A549 (cell line): ENCODE results near the gene SORCS3. TPM values are rescaled to one million over a fixed set of nuclear protein-coding genes. Genes with fewer than 3 reads are reported as not detected.

Experiments used
- ATAC-seq, 2 experiments: fragments of 200-7000 bp in 1 of 2; fragments of >200 bp in 1 of 2; cut with Nextera tagmentation in 1 of 2; cut with Tn5 transposase in 1 of 2; 3 replicates each; pipeline versions ENCODE4 v1.8.0 to v1.9.1; 2018 to 2020; ENCODE audit warnings: mild to moderate bottlenecking in 1 of 2, moderate library complexity in 1 of 2
- CTCF ChIA-PET: fragments of 300-600 bp; sonication (Branson Sonifier 250); formaldehyde crosslinking; extraction: SDS; loops from one replicate; lab custom pipeline; 2021; ENCODE audit warnings: antibody characterized with exemption, inconsistent platforms; lab: Yijun Ruan, JAX
- POLR2A ChIA-PET: fragments of 350-600 bp; formaldehyde crosslinking; extraction: SDS; loops from one replicate; lab custom pipeline; 2021; ENCODE audit warnings: antibody characterized with exemption, inconsistent platforms; lab: Yijun Ruan, JAX
- DNase-seq, 2 experiments: peaks; one replicate each; pipeline versions ENCODE4 v3.0.0 to v3.0.0-alpha.2; 2011 to 2016; ENCODE audit warnings: low read depth in 1 of 2, low spot score in 1 of 2
- FAIRE-seq: peaks from 2 replicates; lab custom pipeline; 2011; peaks lifted over from hg19 to GRCh38; lab: Jason Lieb, UNC
- H3K27ac ChIP-seq, 2 experiments: fragments of >200 bp; sonication (Bioruptor Twin); formaldehyde crosslinking; 3 replicates each; pipeline ENCODE4 v1.5.1; 2016 to 2017
- H3K4me1 ChIP-seq: fragments of >200 bp; sonication (Bioruptor Twin); formaldehyde crosslinking; 3 replicates; pipeline ENCODE4 v1.6.1; 2016
- H3K4me2 ChIP-seq: fragments of >200 bp; sonication (Bioruptor Twin); formaldehyde crosslinking; 3 replicates; pipeline ENCODE4 v1.6.1; 2016
- H3K4me3 ChIP-seq: fragments of >200 bp; sonication (Bioruptor Twin); formaldehyde crosslinking; 3 replicates; pipeline ENCODE4 v1.5.1; 2016
- H3K9me3 ChIP-seq: fragments of >200 bp; sonication (Bioruptor Twin); formaldehyde crosslinking; 3 replicates; pipeline ENCODE4 v1.6.1; 2016
- ATOH8 ChIP-seq: fragments of 250-450 bp; sonication (Bioruptor Pico); IDR thresholded peaks from 2 replicates; pipeline ENCODE4 v1.5.0; 2020; ENCODE audit warnings: low read depth, mild to moderate bottlenecking, moderate library complexity
- BHLHE40 ChIP-seq: IDR thresholded peaks from 2 replicates; pipeline ENCODE4 v1.6.1; 2012; ENCODE audit warnings: low read depth, low read length, inconsistent platforms
- CEBPB ChIP-seq, 2 experiments: fragments of >200 bp in 1 of 2; sonication (Bioruptor Twin) in 1 of 2; formaldehyde crosslinking in 1 of 2; IDR thresholded peaks; 2 replicates each; pipeline ENCODE4 v1.6.1; 2012 to 2016
- CHD4 ChIP-seq: fragments of 200-600 bp; sonication (generic); IDR thresholded peaks from 2 replicates; pipeline ENCODE4 v1.6.1; 2016; ENCODE audit warnings: antibody characterized with exemption, mild to moderate bottlenecking, borderline replicate concordance
- EP300 ChIP-seq, 2 experiments: fragments of >200 bp; sonication (Bioruptor Twin); formaldehyde crosslinking; IDR thresholded peaks; 2 replicates in 1 of 2; 3 replicates in 1 of 2; pipeline ENCODE4 v1.6.1; 2016 to 2017
- ESRRA ChIP-seq: fragments of 150-350 bp; IDR thresholded peaks from 2 replicates; pipeline ENCODE4 v1.6.1; 2014; ENCODE audit warnings: mild to moderate bottlenecking, low read length, borderline replicate concordance
- FOSL2 ChIP-seq, 2 experiments: fragments of 450-650 bp in 1 of 2; fragments of >200 bp in 1 of 2; sonication (Bioruptor Twin) in 1 of 2; formaldehyde crosslinking; IDR thresholded peaks; 2 replicates each; pipeline versions ENCODE4 v1.5.0 to v1.6.1; 2016 to 2020; ENCODE audit warnings: mild to moderate bottlenecking in 1 of 2, moderate library complexity in 1 of 2
- HDAC2 ChIP-seq: fragments of 200-600 bp; sonication (generic); IDR thresholded peaks from 2 replicates; pipeline ENCODE4 v1.6.1; 2016
- HES2 ChIP-seq: fragments of >200 bp; sonication (Bioruptor Twin); formaldehyde crosslinking; IDR thresholded peaks from 2 replicates; pipeline ENCODE4 v1.6.1; 2016
- MAZ ChIP-seq: fragments of 150-350 bp; IDR thresholded peaks from 2 replicates; pipeline ENCODE4 v1.6.1; 2014; ENCODE audit warnings: antibody characterized with exemption, low read depth, low read length, borderline replicate concordance
- NFE2L2 ChIP-seq: fragments of 150-350 bp; conservative IDR thresholded peaks from 2 replicates; pipeline ENCODE4 v1.6.1; 2014; ENCODE audit warnings: low read length
- PBX3 ChIP-seq: IDR thresholded peaks from 2 replicates; pipeline ENCODE4 v1.6.1; 2012
- POLR2AphosphoS2 ChIP-seq: conservative IDR thresholded peaks from 2 replicates; pipeline ENCODE4 v1.6.1; 2012; ENCODE audit warnings: low read length, improper control_type of control experiment, inconsistent platforms
- RAD21 ChIP-seq, 2 experiments: fragments of >200 bp in 1 of 2; sonication (Bioruptor Twin) in 1 of 2; formaldehyde crosslinking in 1 of 2; IDR thresholded peaks in 1 of 2; conservative IDR thresholded peaks in 1 of 2; 2 replicates in 1 of 2; 3 replicates in 1 of 2; pipeline ENCODE4 v1.6.1; 2012 to 2018; ENCODE audit warnings: inconsistent platforms in 1 of 2
- RARB ChIP-seq: fragments of 250-450 bp; sonication (Bioruptor Pico); IDR thresholded peaks from 2 replicates; pipeline ENCODE4 v1.8.0; 2021; ENCODE audit warnings: mild to moderate bottlenecking, moderate library complexity
- RCOR1 ChIP-seq: fragments of 150-350 bp; IDR thresholded peaks from 2 replicates; pipeline ENCODE4 v1.6.1; 2014; ENCODE audit warnings: antibody characterized with exemption, low read length, low read depth
- SMC3 ChIP-seq: fragments of >200 bp; sonication (Bioruptor Twin); formaldehyde crosslinking; IDR thresholded peaks from 3 replicates; pipeline ENCODE4 v1.6.1; 2018; ENCODE audit warnings: inconsistent platforms
- ZFP36 ChIP-seq: fragments of 450-650 bp; IDR thresholded peaks from 2 replicates; pipeline ENCODE4 v1.6.1; 2014; ENCODE audit warnings: borderline replicate concordance; ENCODE audit not compliant: partially characterized antibody
- ZSCAN20 ChIP-seq: fragments of 250-450 bp; sonication (Bioruptor Pico); IDR thresholded peaks from 2 replicates; pipeline ENCODE4 v1.8.0; 2022; ENCODE audit warnings: mild to moderate bottlenecking, moderate library complexity
- WGBS: methylation state at CpG from one replicate; pipeline ENCODE4 v1.1.6; 2017; ENCODE audit errors: missing lambda C conversion rate; 5-methylcytosine and 5-hydroxymethylcytosine counted together
- polyA plus RNA-seq, 4 experiments: library from polyadenylated mRNA; depleted of rRNA in 3 of 4; stranded (reverse); fragments of >200 nt; fragmentation: RNase III in 1 of 4; extraction: RNeasy Plus Mini Kit Qiagen cat#74134 plus additional on column Dnase treatment in 1 of 4; gene quantifications; 2 replicates in 3 of 4; 3 replicates in 1 of 4; pipeline ENCODE4 v1.2.3, GENCODE V29; 2011 to 2017
- TF ChIP-seq, protein P1 (sequence below): IDR thresholded peaks from 2 replicates; pipeline ENCODE4 v1.6.1; 2012
- TF ChIP-seq, protein P2 (sequence below): fragments of 450-650 bp; IDR thresholded peaks from 2 replicates; pipeline ENCODE4 v1.6.1; 2014; ENCODE audit warnings: antibody characterized with exemption
- TF ChIP-seq, protein P3 (sequence below): fragments of >200 bp; sonication (Bioruptor Twin); formaldehyde crosslinking; IDR thresholded peaks from 3 replicates; pipeline ENCODE4 v1.5.1; 2016
- TF ChIP-seq, protein P4 (sequence below): IDR thresholded peaks from 2 replicates; pipeline ENCODE4 v1.6.1; 2012; ENCODE audit warnings: low read depth, borderline replicate concordance
- TF ChIP-seq, protein P5 (sequence below): fragments of 150-350 bp; IDR thresholded peaks from 2 replicates; pipeline ENCODE4 v1.6.1; 2014; ENCODE audit warnings: low read depth, mild to moderate bottlenecking, low read length

SORCS3 gene
- polyA plus RNA-seq, 2 of the 4 experiments (the other 2 are of a cell fraction), result not detected

DNA sequence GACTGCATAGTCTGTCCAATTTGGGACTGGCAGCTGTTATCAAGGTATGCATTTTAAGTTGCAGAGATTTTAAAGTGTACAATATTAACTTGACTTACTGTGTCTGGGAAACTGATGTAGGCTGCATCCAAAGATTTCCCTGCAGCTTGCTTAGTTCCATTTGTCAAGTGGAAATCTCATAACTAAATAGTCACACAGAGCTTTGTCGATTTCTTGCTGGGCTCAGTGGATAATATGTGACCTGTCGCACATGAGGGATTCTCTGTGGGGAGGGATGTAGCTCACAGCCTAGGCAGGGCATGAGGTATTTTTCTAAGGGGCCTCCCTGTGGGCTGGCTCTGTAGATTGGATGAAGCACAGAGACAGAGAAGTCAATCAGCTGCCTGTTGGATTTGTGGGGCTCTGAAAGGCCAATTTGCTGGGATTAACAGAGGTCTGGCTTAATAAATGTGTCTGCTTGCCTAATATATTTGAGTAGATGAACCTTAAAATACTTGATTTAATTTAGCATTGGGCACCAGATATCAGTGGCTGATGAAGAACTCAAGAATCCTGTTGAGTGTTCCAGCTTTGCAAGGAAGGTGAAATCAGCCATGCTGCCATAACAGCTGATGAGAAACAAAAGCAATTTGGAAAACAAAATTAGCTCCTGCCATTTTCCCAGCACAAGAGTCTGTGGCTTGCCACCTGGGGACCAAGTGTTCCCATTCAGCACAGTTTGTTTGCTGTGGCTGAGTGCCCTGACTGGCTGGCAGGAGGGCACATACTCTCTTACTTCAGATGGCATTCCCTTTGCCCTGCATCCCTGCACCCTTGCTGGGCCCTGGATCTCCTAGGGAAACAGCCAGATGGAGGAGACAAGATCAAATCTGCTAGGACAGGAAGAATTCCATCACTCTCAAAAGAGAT is 598.5 kb downstream of the SORCS3 start (continued):
- no peak for TF ChIP-seq PBX3

GRCh38 chr10:105241254-105241653 is 600.2 kb downstream of the SORCS3 start:
- Histone ChIP-seq H3K4me2 (no peak overlapping the region), H3K27ac (no peak overlapping the region), H3K4me1 (no peaks in the 10 kb centered on the region), H3K4me3 (no peak overlapping the region), H3K9me3 (0 out of 3 replicates have a peak, but pooled peaks cover 1% of the 10 kb centered on the region)
- ChIA-PET POLR2A (no interaction called here), CTCF (no interaction called here)
- TF ChIP-seq POLR2AphosphoS2, result no peak
- TF ChIP-seq RAD21 (conservative IDR thresholded peaks at IDR 0.05 in 1 of 2, IDR thresholded peaks at IDR 0.05 in 1 of 2), result no peak
- no peak for TF ChIP-seq HDAC2
- TF ChIP-seq, protein P1, sequence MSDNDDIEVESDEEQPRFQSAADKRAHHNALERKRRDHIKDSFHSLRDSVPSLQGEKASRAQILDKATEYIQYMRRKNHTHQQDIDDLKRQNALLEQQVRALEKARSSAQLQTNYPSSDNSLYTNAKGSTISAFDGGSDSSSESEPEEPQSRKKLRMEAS, result no peak
- no peak for TF ChIP-seq BHLHE40
- no peak for TF ChIP-seq RARB
- TF ChIP-seq, protein P2, sequence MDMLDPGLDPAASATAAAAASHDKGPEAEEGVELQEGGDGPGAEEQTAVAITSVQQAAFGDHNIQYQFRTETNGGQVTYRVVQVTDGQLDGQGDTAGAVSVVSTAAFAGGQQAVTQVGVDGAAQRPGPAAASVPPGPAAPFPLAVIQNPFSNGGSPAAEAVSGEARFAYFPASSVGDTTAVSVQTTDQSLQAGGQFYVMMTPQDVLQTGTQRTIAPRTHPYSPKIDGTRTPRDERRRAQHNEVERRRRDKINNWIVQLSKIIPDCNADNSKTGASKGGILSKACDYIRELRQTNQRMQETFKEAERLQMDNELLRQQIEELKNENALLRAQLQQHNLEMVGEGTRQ, result no peak
- no peak for TF ChIP-seq FOSL2 (IDR thresholded peaks at IDR 0.05)
- no peak for TF ChIP-seq FOSL2 (CRISPR knock-in tag; IDR thresholded peaks at IDR 0.05)
- TF ChIP-seq MAZ, result no peak
- TF ChIP-seq, protein P3, sequence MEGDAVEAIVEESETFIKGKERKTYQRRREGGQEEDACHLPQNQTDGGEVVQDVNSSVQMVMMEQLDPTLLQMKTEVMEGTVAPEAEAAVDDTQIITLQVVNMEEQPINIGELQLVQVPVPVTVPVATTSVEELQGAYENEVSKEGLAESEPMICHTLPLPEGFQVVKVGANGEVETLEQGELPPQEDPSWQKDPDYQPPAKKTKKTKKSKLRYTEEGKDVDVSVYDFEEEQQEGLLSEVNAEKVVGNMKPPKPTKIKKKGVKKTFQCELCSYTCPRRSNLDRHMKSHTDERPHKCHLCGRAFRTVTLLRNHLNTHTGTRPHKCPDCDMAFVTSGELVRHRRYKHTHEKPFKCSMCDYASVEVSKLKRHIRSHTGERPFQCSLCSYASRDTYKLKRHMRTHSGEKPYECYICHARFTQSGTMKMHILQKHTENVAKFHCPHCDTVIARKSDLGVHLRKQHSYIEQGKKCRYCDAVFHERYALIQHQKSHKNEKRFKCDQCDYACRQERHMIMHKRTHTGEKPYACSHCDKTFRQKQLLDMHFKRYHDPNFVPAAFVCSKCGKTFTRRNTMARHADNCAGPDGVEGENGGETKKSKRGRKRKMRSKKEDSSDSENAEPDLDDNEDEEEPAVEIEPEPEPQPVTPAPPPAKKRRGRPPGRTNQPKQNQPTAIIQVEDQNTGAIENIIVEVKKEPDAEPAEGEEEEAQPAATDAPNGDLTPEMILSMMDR, result no peak
- TF ChIP-seq, protein P4, sequence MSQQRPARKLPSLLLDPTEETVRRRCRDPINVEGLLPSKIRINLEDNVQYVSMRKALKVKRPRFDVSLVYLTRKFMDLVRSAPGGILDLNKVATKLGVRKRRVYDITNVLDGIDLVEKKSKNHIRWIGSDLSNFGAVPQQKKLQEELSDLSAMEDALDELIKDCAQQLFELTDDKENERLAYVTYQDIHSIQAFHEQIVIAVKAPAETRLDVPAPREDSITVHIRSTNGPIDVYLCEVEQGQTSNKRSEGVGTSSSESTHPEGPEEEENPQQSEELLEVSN, result no peak
- FAIRE-seq (no peak), ATAC-seq (no peak), DNase-seq (no peak)
- 4% methylated on average over 5 of the region's 5 CpGs for WGBS

GRCh38 chr10:105243381-105243780 is 602.3 kb downstream of the SORCS3 start:
- Histone ChIP-seq H3K4me3 (no peak overlapping the region), H3K27ac (no peak overlapping the region), H3K4me1 (no peaks in the 10 kb centered on the region), H3K4me2 (no peak overlapping the region), H3K9me3 (no peaks in the 10 kb centered on the region)
- FAIRE-seq, result no peak
- no peak for DNase-seq
- ChIA-PET CTCF (no interaction called here), POLR2A (no interaction called here)
- 0% methylated on average over 2 of the region's 2 CpGs for WGBS
- no peak for ATAC-seq
- TF ChIP-seq ZFP36 (no peak), ZSCAN20 (CRISPR knock-in tag) (no peak), SMC3 (no peak), RCOR1 (no peak), BHLHE40 (no peak), ATOH8 (CRISPR knock-in tag) (no peak), ESRRA (no peak), CEBPB (IDR thresholded peaks at IDR 0.05) (no peak), HES2 (no peak), EP300 (IDR thresholded peaks at IDR 0.05) (no peak), CHD4 (no peak), NFE2L2 (no peak)
- TF ChIP-seq, protein P1, result no peak
- TF ChIP-seq, protein P5, sequence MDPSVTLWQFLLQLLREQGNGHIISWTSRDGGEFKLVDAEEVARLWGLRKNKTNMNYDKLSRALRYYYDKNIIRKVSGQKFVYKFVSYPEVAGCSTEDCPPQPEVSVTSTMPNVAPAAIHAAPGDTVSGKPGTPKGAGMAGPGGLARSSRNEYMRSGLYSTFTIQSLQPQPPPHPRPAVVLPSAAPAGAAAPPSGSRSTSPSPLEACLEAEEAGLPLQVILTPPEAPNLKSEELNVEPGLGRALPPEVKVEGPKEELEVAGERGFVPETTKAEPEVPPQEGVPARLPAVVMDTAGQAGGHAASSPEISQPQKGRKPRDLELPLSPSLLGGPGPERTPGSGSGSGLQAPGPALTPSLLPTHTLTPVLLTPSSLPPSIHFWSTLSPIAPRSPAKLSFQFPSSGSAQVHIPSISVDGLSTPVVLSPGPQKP, result no peak
